MM.1S (cell line): Measurements from ENCODE around the gene SEPSECS.

Experiments used
- DNase-seq: peaks from one replicate; pipeline ENCODE4 v3.0.0-alpha.2; 2015
- H2AFZ ChIP-seq: fragments of 300-600 bp; sonication (generic); 2 replicates; pipeline ENCODE4 v1.6.0; 2016; ENCODE audit warnings: antibody characterized with exemption, low read length
- H3F3A ChIP-seq: fragments of 300-600 bp; sonication (generic); 2 replicates; pipeline ENCODE4 v1.6.1; 2016; ENCODE audit warnings: mild to moderate bottlenecking, antibody characterized with exemption, low read length, moderate library complexity, mixed read lengths; ENCODE audit not compliant: insufficient read depth
- H3K27ac ChIP-seq: fragments of 300-600 bp; sonication (generic); 2 replicates; pipeline ENCODE4 v1.5.1; 2016; ENCODE audit warnings: mild to moderate bottlenecking, low read length
- H3K27me3 ChIP-seq: fragments of 300-600 bp; sonication (generic); replicated peaks from 2 replicates; pipeline ENCODE4 v1.6.0; 2016; ENCODE audit warnings: low read length; ENCODE audit not compliant: insufficient read depth
- H3K36me3 ChIP-seq: fragments of 300-600 bp; sonication (generic); replicated peaks from 2 replicates; pipeline ENCODE4 v1.6.1; 2016; ENCODE audit warnings: mild to moderate bottlenecking, low read length, mixed read lengths; ENCODE audit not compliant: insufficient read depth
- H3K4me1 ChIP-seq: fragments of 300-600 bp; sonication (generic); 2 replicates; pipeline ENCODE4 v1.6.1; 2016; ENCODE audit warnings: low read length, mixed read lengths
- H3K4me2 ChIP-seq: fragments of 300-600 bp; sonication (generic); 2 replicates; pipeline ENCODE4 v1.6.0; 2016; ENCODE audit warnings: low read depth, low read length
- H3K4me3 ChIP-seq: fragments of 300-600 bp; sonication (generic); 2 replicates; pipeline ENCODE4 v1.5.1; 2016; ENCODE audit warnings: low read length, mixed read lengths
- H3K79me2 ChIP-seq: fragments of 300-600 bp; sonication (generic); 2 replicates; pipeline ENCODE4 v1.6.1; 2016; ENCODE audit warnings: mixed run types, low read length, mixed read lengths
- H3K9ac ChIP-seq: fragments of 300-600 bp; sonication (generic); 2 replicates; pipeline ENCODE4 v1.6.1; 2016; ENCODE audit warnings: low read length, mixed read lengths
- H3K9me2 ChIP-seq: fragments of 300-600 bp; sonication (generic); replicated peaks from 2 replicates; pipeline ENCODE4 v1.6.1; 2016; ENCODE audit warnings: mild to moderate bottlenecking, low read length, mixed read lengths; ENCODE audit not compliant: insufficient read depth
- H3K9me3 ChIP-seq: fragments of 300-600 bp; sonication (generic); replicated peaks from 2 replicates; pipeline ENCODE4 v1.6.1; 2016; ENCODE audit warnings: mild to moderate bottlenecking, low read length, mixed read lengths; ENCODE audit not compliant: insufficient read depth
- H4K20me1 ChIP-seq: fragments of 300-600 bp; sonication (generic); 2 replicates; pipeline ENCODE4 v1.6.1; 2016; ENCODE audit warnings: mild to moderate bottlenecking, low read length, moderate library complexity, mixed read lengths; ENCODE audit not compliant: insufficient read depth
- CTCF ChIP-seq: fragments of 300-600 bp; sonication (generic); IDR thresholded peaks from 2 replicates; pipeline ENCODE4 v1.5.1; 2016; ENCODE audit warnings: antibody characterized with exemption, low read length, mixed read lengths
- EZH2 ChIP-seq: fragments of 300-600 bp; sonication (generic); optimal IDR thresholded peaks from 2 replicates; pipeline ENCODE3; 2017; ENCODE audit warnings: low read depth, mild to moderate bottlenecking, antibody characterized with exemption, low read length, mixed read lengths
- EZH2phosphoT487 ChIP-seq: fragments of 300-600 bp; sonication (generic); IDR thresholded peaks from 2 replicates; pipeline ENCODE4 v1.6.1; 2018; ENCODE audit warnings: antibody characterized with exemption, low read length

The SEPSECS gene

DNA sequence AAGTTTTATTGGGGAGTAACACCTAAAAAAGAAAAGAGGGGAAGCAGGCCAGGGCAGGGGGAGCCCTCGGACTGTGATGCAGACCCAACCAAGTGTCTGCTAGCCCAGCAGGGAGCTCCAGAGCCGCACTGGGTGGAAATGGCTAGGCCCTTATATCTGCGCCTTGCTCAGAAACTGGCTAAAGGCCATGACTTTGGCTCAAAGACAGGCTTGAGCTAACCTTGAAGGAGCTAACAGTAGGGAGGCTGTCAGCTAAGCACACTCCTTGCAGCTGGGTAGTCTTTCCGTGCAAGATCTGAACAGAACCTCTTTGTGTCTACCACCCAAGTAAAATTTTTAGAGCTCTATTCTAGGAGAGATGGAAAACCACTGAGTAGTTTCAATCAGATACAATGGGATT lies 43.0 kb downstream of the SEPSECS start:
- no peaks in the 10 kb centered on the region for H4K20me1 ChIP-seq
- TF ChIP-seq CTCF (no peak), EZH2phosphoT487 (no peak), EZH2 (no peak)
- no peaks in the 10 kb centered on the region for H3K9me2 ChIP-seq
- H3K79me2 ChIP-seq = no peaks in the 10 kb centered on the region
- H2AFZ ChIP-seq = no peak overlapping the region
- H3K4me3 ChIP-seq = no peak overlapping the region
- no peaks in the 10 kb centered on the region for H3K4me1 ChIP-seq
- H3K27me3 ChIP-seq = no peaks in the 10 kb centered on the region
- no peak overlapping the region for H3K4me2 ChIP-seq
- no peak overlapping the region for H3K9ac ChIP-seq
- no peaks in the 10 kb centered on the region for H3K9me3 ChIP-seq
- no peak overlapping the region for H3K27ac ChIP-seq
- H3F3A ChIP-seq = no peaks in the 10 kb centered on the region
- no peak for DNase-seq
- H3K36me3 ChIP-seq = no peaks in the 10 kb centered on the region

GRCh38 chr4:25113915-25114904 lies 46.0 kb downstream of the SEPSECS start:
- Histone ChIP-seq H3K36me3 (no peaks in the 10 kb centered on the region), H3K9me3 (no peaks in the 10 kb centered on the region)
- DNase-seq = no peak

DNA sequence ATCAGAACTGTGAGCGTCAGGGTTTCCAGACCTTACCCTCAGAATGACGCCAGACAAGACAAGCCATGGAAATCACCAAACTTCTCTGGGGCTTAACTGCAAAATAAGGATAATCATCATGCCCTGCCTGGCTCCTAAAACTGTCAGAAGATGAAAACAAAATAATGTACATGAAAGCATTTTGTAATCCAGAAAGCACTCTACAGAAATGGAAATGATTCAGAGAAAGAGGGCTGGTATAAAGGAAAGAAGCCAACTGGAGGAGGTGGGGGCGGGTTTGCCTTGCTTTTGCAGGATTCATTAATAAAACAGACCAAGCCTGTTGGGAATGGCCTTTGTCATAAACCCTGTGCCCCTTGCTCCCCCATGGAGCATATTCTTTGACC lies 47.3 kb downstream of the SEPSECS start:
- H3K9me2 ChIP-seq = no peaks in the 10 kb centered on the region
- no peaks in the 10 kb centered on the region for H3K4me1 ChIP-seq
- no peak for DNase-seq
- H2AFZ ChIP-seq = no peak overlapping the region
- TF ChIP-seq EZH2phosphoT487 (no peak), EZH2 (no peak), CTCF (no peak)
- no peaks in the 10 kb centered on the region for H3K9me3 ChIP-seq
- H3K79me2 ChIP-seq = no peaks in the 10 kb centered on the region
- no peak overlapping the region for H3K4me2 ChIP-seq
- no peaks in the 10 kb centered on the region for H3K36me3 ChIP-seq
- H3K27me3 ChIP-seq = no peaks in the 10 kb centered on the region
- H3K4me3 ChIP-seq = no peak overlapping the region
- H3K27ac ChIP-seq = no peak overlapping the region
- no peak overlapping the region for H3K9ac ChIP-seq
- no peaks in the 10 kb centered on the region for H4K20me1 ChIP-seq
- no peaks in the 10 kb centered on the region for H3F3A ChIP-seq

More at GRCh38 chr4:25113915-25114904, 46.0 kb downstream of the SEPSECS start:
- H3K4me1 ChIP-seq = no peaks in the 10 kb centered on the region
- no peak overlapping the region for H3K9ac ChIP-seq
- TF ChIP-seq EZH2phosphoT487 (no peak), CTCF (no peak), EZH2 (no peak)
- no peak overlapping the region for H2AFZ ChIP-seq
- H3K27me3 ChIP-seq = no peaks in the 10 kb centered on the region
- H4K20me1 ChIP-seq = no peaks in the 10 kb centered on the region
- H3K79me2 ChIP-seq = no peaks in the 10 kb centered on the region
- H3K27ac ChIP-seq = no peak overlapping the region
- no peak overlapping the region for H3K4me2 ChIP-seq
- H3F3A ChIP-seq = no peaks in the 10 kb centered on the region
- no peaks in the 10 kb centered on the region for H3K9me2 ChIP-seq
- no peak overlapping the region for H3K4me3 ChIP-seq
